T-helper 2 cell treated with Interferon-gamma antibody and Interleukin-4, amounts not matched to agents 5 μg/mL and 100 μg/mL, for 36 hours (primary cell): Measurements from ENCODE around the gene MAP3K14.

Experiments used
- DNase-seq: peaks from one replicate; pipeline ENCODE4 v3.0.0; 2021; ENCODE audit warnings: low spot score
- H3K27ac Mint-ChIP-seq: one replicate; pipeline ENCODE4 v1.8.0; 2021; ENCODE audit warnings: mild to moderate bottlenecking, mixed read lengths
- H3K27me3 Mint-ChIP-seq: one replicate; pipeline ENCODE4 v1.8.0; 2021; ENCODE audit warnings: low read depth, mixed read lengths
- H3K36me3 Mint-ChIP-seq: one replicate; pipeline ENCODE4 v1.8.0; 2021; ENCODE audit warnings: low read depth, mixed read lengths
- H3K4me1 Mint-ChIP-seq: one replicate; pipeline ENCODE4 v1.8.0; 2021; ENCODE audit warnings: low read depth, mixed read lengths
- H3K4me3 Mint-ChIP-seq: one replicate; pipeline ENCODE4 v1.8.0; 2022; ENCODE audit warnings: mild to moderate bottlenecking, moderate library complexity, mixed read lengths
- H3K9me3 Mint-ChIP-seq: one replicate; pipeline ENCODE4 v1.8.0; 2021; ENCODE audit warnings: mixed read lengths

The MAP3K14 gene

DNA sequence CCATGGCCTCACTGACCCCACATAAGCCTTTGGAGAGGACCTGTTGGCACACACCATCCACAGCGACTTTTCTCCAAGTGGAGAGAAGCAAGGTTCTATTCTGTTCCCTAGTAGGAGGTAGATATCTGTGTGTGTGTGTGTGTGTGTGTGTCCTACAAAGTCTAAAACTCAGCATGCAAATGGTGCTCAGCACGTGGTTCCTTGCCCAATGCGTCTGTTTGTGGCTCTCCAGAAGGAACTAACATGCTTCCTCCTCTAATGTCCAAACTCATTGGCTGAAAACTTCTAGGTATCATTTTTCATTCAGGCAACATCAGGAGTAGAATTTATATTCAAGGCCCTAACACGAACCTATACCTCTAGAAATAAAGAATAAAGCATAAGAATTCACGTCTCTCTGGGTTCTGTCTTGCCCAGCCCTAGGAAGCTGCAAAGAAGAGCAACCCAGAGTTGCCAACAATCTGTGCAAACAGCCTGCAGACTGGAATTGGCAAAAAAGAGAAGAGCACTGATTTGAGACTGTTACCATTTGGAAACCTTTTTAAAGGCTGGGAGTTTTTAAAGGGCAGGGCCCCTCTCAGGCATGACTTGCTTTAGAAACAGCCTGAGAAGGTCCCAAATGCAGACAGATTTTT is 25.5 kb downstream of the MAP3K14 start:
- H3K9me3 Mint-ChIP-seq: no peaks in the 10 kb centered on the region
- no peak overlapping the region for H3K4me3 Mint-ChIP-seq
- H3K27ac Mint-ChIP-seq: peak overlapping the region; percentile 46
- H3K27me3 Mint-ChIP-seq: no peaks in the 10 kb centered on the region
- peaks cover 34% of the 10 kb centered on the region for H3K4me1 Mint-ChIP-seq
- no peak for DNase-seq
- peaks cover 35% of the 10 kb centered on the region for H3K36me3 Mint-ChIP-seq

DNA sequence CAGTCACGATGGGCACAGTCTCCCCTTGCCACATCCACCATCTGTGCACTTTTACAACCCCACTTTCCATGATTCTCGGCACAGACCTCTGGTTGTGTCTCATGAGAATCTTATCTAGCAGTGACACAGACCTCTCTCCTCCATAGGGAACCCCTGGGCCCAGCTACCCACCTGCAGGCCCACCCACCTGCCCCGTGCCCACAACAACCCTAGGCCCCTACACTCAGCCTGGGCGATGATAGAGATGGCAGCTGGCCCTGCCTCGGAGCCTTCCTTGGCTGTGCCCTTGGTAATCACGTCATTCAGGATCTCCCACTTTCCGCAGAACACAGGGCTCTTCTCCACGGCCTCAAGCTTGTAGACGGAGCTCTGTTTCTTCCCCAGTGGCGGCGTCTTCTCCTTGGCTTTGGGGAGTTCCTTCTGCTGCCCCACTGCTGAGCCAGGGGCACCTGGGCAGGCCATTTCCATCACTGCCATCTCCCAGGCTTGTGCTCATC is 26.5 kb downstream of the MAP3K14 start:
- Mint-ChIP-seq H3K36me3 (peaks cover 33% of the 10 kb centered on the region), H3K9me3 (no peaks in the 10 kb centered on the region), H3K4me1 (peaks cover 26% of the 10 kb centered on the region), H3K27ac (peak overlapping the region; percentile 46), H3K4me3 (no peak overlapping the region), H3K27me3 (no peaks in the 10 kb centered on the region)
- DNase-seq: no peak

DNA sequence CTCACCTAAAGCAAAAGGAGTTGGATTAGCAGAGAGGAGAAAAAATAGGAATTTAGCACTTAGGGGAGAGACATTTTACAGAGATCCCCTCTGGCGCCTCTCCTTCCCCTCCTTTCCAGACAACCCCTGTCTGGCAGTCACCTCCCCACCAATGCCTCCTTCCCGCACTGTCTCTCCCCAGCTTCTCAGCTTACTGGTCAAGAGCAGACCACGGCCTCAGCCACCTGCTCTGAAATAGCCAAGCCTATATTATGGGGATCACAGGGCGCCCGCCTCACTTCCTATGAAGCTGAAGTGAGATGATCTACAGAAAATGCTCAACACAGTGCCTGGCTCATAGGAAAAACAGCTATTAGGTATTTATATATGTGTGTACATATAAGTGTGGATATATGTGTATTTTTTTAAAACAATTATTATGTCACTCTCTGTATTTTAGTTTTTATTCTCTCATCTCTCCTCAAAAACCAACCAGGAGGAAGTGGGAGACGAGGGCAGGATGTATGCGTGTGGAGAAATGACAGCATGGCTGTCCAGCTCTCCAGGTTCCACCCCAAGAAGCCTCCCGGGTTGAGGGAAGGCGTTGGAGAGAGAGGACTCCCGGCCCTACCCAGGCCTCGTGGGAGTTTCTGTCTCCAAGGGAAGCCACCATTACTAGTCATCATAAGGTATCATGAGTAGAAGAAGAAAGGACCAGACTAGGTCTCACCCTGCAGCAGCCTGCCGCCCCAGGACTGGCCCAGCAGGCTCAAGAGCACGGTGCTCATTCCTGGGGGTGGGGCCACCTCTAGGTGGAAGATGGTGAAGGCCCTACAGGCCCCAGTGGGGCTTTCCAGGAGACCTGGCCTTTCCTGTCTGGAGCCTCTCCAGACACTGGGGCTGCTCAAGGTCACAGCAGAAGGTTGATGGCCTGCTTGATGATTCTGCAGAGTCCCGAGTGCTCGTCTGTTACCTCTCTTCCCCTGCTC is 27.2 kb downstream of the MAP3K14 start:
- peak overlapping the region; percentile 39 for H3K27ac Mint-ChIP-seq
- H3K27me3 Mint-ChIP-seq: no peaks in the 10 kb centered on the region
- H3K36me3 Mint-ChIP-seq: peaks cover 36% of the 10 kb centered on the region
- H3K9me3 Mint-ChIP-seq: no peaks in the 10 kb centered on the region
- peaks cover 23% of the 10 kb centered on the region for H3K4me1 Mint-ChIP-seq
- no peak for DNase-seq
- no peak overlapping the region for H3K4me3 Mint-ChIP-seq

DNA sequence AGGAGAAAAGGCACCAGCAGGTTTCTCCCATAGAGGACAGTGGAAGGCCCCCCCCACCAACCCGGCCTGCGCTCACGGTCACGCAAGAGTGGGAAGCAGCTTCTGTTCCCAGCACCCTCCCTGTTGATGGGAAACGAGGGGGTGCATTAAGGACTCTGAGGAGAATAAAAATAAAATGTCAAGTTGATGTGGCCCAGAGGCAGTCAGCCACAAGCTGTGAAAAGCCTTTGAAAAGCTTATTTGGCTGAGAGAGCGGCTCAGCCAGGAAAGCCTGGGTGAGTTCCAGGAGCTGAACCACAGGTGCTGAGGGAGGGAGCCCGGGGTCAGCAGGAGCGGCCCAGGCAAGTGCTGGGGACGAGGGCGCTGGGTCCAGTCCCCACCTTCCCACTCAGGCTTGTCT is 28.0 kb downstream of the MAP3K14 start:
- H3K27ac Mint-ChIP-seq: no peak overlapping the region
- H3K9me3 Mint-ChIP-seq: no peaks in the 10 kb centered on the region
- peaks cover 20% of the 10 kb centered on the region for H3K4me1 Mint-ChIP-seq
- DNase-seq: no peak
- H3K36me3 Mint-ChIP-seq: peaks cover 42% of the 10 kb centered on the region
- H3K27me3 Mint-ChIP-seq: no peaks in the 10 kb centered on the region
- no peak overlapping the region for H3K4me3 Mint-ChIP-seq

DNA sequence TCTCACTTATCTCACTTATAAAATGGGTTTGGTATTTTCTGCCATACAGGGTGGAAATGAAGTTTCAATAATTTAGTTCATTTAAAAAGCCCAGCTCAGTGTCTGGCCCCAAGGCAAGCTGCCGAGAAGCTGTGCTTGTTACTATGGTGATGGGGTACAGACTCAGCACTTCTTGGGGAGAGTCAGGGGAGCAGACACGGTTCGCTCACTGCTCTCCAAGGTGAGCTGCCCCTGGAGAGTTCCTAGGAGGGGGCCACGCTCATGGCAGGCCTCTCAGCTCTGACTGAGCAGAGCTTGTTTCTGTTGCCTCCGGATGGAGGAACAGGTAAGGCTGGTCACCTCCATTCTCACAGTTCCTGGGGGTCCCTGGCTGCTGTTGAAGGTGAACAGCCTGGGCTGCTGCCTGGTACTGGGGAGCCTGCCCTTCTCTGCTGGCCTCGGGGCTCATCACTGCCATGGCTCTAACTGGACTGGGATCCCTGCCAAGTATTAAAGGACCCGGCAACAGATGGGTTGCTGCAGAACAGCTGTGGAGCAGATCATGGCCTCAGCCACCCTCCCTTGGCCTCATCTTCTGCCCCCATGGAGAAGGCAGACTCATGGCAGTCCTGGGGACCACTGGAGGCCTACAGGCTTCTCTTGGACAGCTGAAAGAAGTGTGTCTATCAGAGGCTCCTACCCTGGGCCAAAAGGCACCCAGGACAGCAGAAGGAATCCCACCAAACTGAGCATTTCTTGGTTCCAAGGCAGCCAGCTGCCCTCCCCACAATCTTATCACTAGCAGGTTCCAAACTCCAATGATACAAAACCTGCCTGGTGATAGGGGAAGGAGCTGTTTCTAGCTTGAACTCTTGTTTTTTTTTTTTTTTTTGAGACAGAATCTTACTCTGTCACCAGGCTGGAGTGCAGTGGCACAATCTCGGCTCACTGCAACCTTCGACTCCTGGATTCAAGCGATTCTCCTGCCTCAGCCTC is 29.0 kb downstream of the MAP3K14 start:
- Mint-ChIP-seq H3K4me1 (peaks cover 12% of the 10 kb centered on the region), H3K27me3 (no peaks in the 10 kb centered on the region), H3K4me3 (no peak overlapping the region), H3K27ac (no peak overlapping the region), H3K36me3 (peaks cover 45% of the 10 kb centered on the region), H3K9me3 (no peaks in the 10 kb centered on the region)
- no peak for DNase-seq

DNA sequence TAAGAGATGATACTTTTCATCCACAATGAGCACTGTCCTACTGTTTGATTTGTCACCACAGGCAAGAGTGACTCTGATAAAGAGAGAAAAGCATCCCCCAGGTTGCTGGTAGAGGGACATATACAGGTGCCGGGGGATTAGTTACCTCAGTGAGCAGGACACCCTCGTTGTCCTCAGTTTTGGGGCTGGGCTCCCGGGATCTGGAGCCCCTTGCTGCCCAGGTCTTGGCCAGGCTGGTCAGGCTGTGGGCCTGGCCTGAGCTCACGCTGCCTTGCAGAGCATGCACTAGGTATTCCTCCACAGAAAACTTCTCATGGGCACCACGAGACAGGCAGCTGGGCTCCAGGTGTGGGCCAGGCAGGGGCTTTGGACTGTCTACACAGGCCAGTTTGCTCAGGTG is 30.5 kb downstream of the MAP3K14 start:
- peaks cover 45% of the 10 kb centered on the region for H3K36me3 Mint-ChIP-seq

DNA sequence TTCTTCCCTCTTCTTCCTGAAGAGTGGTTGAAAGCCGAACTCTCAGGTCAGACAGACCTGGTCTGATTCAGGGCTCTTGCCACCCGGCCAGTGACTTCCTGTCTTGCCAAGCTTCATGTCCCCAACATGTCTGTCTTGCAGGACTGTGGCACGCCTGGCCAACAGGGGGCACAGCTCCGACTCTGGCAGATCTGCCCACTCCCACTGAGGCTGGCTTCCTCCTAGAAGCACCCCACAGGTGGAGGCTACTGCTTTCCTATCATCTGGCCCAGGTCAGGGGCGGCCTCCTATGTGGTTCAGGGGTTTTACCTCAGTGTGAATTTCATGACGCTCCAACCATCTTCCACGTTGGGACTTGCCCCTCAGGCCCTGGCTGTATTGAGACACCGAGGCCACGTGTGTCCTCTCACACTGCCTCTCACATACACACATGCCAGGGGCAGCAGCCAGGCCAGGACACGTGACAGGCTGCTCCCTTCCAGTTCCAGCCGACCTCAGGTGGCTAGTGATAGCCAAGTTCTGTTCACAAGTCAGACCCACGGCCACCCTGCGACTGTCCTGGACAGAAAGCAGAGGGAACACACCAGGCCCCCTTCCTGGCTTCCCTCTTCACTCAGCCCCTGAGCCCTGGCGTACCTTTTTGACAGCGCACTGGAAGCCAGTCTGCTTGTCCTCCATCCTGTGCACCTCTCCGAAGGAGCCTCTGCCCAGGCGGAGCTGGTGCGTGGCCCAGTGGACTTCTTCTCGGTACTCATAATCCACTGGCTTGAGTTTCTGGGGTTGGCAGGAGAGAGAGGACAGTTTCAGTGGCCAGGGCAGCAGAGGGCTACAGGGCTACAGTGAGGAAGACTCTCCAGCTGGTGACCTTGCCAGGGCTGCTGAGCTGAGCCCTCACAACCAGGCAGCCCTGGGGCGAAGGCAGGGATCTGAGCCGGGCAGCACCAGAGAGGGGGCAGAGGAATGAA is 32.4 kb downstream of the MAP3K14 start:
- H3K27me3 Mint-ChIP-seq: no peaks in the 10 kb centered on the region
- H3K4me3 Mint-ChIP-seq: no peak overlapping the region
- DNase-seq: peak; percentile 25
- peak overlapping the region; percentile 62 for H3K27ac Mint-ChIP-seq
- H3K36me3 Mint-ChIP-seq: peaks cover 41% of the 10 kb centered on the region
- no peaks in the 10 kb centered on the region for H3K9me3 Mint-ChIP-seq
- H3K4me1 Mint-ChIP-seq: peaks cover 4% of the 10 kb centered on the region

More for the DNA sequence above, 30.5 kb downstream of the MAP3K14 start:
- H3K4me1 Mint-ChIP-seq: peaks cover 12% of the 10 kb centered on the region
- no peak overlapping the region for H3K27ac Mint-ChIP-seq
- no peaks in the 10 kb centered on the region for H3K27me3 Mint-ChIP-seq
- H3K9me3 Mint-ChIP-seq: no peaks in the 10 kb centered on the region
- H3K4me3 Mint-ChIP-seq: no peak overlapping the region
- DNase-seq: no peak

DNA sequence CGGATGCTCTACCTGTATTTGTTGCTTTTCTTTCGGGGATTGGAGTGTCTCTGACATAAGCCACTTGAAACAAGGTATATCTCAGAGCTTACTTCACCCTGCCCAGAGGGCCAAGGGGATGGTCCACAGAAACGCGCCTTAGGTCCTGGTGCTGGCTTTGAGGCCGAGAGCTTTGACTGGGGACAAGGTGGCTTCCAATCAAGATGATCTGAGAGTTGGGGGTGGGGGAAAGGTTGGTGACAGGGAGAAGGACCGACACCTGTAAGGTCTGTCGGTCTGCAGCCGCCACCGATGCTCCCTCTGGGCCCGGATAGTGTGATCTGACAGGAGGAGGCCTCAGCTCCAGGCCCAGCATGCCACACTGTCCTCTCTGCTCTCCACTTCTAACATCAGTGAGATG is 33.1 kb downstream of the MAP3K14 start:
- Mint-ChIP-seq H3K27ac (peak overlapping the region; percentile 61), H3K4me1 (peaks cover 7% of the 10 kb centered on the region), H3K27me3 (no peaks in the 10 kb centered on the region), H3K4me3 (no peak overlapping the region), H3K9me3 (no peaks in the 10 kb centered on the region), H3K36me3 (peaks cover 41% of the 10 kb centered on the region)
- DNase-seq: no peak

DNA sequence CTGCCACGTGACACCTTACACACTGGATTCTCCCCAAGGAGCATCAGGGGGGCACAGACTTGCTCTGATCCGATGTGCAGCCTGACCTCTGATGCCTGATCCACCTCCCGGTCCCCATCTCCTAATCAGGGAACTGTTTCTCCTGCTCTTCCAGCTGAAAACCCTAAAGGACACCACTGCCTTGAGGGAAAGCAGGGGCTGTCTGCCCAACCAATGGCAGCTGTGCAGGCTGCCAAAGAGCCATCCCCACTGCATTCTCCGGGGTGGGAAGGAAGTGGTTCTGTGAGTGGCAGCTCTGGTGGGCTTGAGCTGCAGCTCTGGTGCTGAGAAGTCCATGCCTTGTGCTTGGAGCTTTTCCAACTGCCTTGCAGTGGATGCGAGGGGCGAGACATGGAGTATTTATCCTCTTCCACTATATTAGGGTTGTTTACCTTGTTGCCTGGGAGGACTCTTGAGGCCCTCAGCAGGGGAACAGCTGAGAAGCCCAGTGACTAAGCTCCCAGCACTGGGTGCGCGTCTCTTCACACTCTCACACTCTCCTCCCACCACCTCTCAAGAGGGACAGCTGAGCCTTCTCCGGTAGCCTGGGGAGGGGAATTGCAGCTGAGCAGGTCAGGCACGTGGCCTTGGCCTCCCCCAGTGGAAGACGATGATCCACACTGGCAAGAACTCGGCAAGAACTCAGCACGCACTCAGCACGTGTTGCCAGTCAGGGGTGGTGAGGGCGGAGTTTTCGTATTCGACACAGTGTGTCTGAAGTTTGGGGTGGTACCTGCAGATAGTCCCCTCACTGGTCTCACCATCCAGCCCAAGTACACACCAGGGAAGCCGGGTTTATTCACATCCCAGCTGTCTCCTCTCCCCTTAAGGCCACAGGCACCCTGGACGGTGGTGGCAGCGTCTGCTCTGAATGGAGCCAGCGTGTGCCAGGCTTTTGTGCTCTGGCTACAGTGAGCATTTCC is 33.9 kb downstream of the MAP3K14 start:
- Mint-ChIP-seq H3K4me3 (no peak overlapping the region), H3K4me1 (peaks cover 7% of the 10 kb centered on the region), H3K27me3 (no peaks in the 10 kb centered on the region), H3K9me3 (no peaks in the 10 kb centered on the region), H3K27ac (no peak overlapping the region), H3K36me3 (peaks cover 40% of the 10 kb centered on the region)
- no peak for DNase-seq

DNA sequence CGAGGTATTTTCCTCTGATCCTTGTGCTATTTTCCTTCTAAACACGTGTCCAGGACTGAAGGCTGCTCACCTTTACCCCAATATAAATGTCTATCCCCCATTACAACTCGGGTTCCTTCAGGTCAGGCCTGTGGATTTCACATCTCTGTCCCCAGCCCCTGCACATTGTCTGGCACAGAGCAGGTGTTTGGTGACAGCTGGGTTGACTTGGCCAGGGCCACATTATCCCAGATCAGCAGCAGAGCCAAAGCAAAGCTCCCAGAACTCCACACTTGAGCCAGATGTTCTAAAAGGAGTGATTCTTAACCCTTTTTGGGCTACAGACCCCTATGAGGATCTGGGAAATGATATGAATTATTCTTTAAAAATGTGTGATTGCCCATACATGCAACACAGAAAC is 36.9 kb downstream of the MAP3K14 start:
- Mint-ChIP-seq H3K4me3 (no peak overlapping the region), H3K9me3 (no peaks in the 10 kb centered on the region), H3K27me3 (no peaks in the 10 kb centered on the region), H3K27ac (no peak overlapping the region), H3K4me1 (peaks cover 16% of the 10 kb centered on the region), H3K36me3 (peaks cover 39% of the 10 kb centered on the region)
- no peak for DNase-seq

DNA sequence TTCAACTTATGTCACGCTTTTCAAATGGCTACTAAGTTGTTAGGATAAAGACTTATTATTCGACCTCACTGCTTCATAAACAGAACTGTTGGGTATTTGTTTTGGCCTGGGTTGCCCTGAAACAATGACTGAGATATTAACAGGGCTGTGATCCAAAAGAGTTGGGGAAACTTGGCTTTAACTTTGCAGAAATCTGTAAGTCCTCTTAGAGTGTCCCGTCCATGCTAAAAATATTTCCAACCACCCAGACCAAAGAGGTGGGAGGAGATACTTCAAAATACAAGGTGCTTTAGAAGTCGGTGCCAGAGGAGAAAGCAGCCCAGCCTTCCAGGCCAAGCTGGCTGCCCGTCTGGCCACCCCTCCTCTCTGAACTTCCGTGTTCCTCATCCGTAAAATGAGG is 38.8 kb downstream of the MAP3K14 start:
- peaks cover 31% of the 10 kb centered on the region for H3K36me3 Mint-ChIP-seq
- no peak for DNase-seq

More for the DNA sequence above, 38.8 kb downstream of the MAP3K14 start:
- Mint-ChIP-seq H3K4me1 (peaks cover 14% of the 10 kb centered on the region), H3K27ac (peak overlapping the region; percentile 59), H3K27me3 (no peaks in the 10 kb centered on the region), H3K9me3 (no peaks in the 10 kb centered on the region), H3K4me3 (no peak overlapping the region)
